ENCODE results near the gene CARD9.

GRCh38 chr9:136361754-136362449 is 11.6 kb downstream of the CARD9 start:
- no peak for TF ChIP-seq CTCF (conservative IDR thresholded peaks at IDR 0.05)
- TF ChIP-seq EZH2 (IDR thresholded peaks at IDR 0.05; ENCODE audit: low read depth), result no peak

Data from PC-9 (cell line).